HG03442 (cell line): Measurements from ENCODE around the gene ANKRD2.
"Not testable (repeated sequence)": the region's sequence is repeated elsewhere in the genome, so short reads cannot be mapped to it uniquely, and the experiment has no call there.

Experiments
- ATAC-seq: cut with Tn5 transposase; IDR thresholded peaks from one replicate; pipeline ENCODE4 v1.9.1; 2021; ENCODE audit warnings: mild to moderate bottlenecking, moderate library complexity; ENCODE audit not compliant: unreplicated experiment

Gene ANKRD2

DNA sequence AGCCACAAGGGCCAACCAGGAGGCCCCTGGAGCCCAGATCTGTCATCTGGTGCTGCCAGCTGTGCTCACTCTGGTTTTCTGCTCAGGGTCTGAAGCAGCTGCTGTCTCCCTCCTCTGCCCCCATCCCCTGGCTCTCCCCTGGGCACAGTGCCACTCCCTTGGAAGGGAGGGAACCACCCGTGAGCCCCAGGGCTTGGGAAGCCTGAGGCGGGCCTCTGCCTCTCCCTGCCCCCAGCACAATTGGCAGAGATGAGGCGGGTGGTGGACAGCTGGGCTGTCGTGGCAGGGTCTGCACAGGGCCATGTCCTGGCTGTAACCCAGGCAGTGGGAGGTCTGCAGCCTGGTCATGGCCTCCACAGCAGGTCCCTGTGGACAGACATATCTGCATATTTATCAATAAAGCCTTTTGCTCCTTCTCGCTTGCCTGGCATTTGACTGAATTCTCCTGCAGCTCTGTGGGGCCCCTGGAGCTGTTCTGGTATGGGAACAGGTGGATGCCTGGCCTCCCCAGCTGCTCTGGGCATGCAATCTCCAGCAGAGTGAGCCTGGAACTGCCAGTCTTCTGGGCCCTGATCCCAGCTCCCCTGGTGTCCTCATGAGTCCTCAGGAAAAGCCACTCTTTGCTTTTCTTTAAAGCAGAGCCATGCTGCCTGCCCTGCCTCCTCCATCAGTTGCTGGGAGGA is 1.6 kb upstream of the ANKRD2 start:
- ATAC-seq, result no peak

DNA sequence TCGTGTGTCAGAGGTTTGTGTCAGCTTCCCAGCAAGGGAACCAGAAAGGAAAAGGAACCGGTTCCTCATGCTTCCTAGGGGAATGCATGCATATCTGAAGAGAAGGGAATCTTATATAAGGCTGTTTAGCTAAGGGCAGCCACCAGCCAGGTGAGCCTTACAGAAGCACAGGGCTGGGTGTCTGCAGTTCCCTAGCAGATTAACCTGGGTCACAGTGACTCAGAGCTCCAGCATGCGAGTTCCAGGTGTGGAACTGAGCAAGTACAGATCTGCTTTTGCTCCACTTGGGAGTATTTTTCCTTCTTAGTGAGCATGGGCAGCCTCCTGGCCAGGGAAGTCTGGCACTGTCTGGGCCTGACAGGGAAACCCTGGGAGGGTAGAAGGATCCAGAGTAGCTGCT is 957 bp upstream of the ANKRD2 start:
- no peak for ATAC-seq

DNA sequence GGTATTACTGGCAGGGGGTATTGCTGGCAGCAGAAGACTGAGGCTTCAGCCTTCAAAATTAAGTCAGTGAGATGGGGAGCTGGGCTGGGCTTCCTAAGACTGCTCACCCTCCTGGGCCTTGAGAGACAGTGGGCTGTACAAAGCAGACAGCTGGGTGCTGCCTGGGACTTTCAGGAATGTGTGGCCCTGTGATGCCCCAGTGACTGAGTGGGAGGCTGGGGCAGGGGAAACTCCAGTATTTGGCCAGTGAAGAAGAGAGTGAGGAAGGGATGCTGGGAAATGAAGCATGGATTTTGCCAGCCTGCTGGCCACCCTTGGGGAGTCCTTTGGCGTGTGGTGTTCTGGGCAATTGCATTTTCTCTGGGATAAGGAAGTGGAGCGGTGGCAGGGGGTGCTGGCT is 442 bp downstream of the ANKRD2 start:
- no peak for ATAC-seq

DNA sequence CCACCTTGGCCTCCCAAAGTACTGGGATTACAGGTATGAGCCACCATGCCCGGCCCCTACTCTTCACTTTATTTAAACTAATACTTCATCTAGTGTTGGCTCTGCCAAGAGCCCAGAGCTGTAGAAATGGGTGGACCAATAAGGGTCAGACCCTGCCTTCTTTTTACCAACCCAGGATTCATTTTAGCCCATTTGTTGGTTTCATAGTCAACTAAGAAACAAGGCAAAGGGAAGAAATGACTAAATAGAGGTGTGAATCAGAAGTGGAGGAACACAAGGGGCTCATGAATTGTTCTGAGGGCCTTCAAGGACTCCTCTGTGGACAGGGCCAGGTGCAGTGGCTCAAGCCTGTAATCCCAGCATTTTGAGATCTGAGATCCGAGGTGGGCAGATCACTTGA is 1.1 kb downstream of the ANKRD2 start:
- no peak for ATAC-seq

DNA sequence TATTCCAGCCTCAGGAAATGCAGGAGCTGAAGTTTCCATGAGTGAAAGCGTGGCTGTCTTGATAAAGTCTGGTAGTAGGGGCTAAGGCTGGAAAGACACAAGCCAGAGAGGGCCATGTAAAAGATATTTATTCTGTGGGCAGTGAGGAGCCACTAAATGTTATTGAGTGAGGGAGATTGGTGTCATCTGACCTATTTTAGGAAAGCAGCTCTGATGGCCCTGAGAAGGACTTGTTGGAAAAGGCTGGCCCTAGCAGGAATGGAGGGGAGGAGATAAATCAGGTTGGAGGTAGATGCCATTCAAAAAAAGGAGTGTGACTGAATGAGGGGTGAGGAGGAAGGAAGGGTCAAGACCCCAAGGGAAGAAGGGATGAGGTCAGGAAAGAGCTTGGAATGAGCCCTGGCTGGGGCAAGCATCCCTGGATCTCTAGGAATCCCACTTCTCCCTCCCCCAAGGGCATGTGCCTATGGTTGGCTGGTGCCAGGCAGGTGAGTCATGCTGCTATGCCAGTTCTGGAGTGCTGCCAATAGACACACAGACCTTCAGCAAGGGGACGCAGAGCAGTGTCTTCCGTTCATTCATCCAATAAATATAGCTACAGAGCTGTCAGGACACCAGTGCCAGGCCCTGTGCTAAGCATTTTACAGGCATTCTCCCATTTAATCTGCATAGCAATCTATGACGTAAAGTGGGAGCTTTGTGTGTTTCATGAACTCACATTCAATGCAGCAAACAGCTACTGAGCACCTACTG is 2.0 kb downstream of the ANKRD2 start:
- no peak for ATAC-seq

DNA sequence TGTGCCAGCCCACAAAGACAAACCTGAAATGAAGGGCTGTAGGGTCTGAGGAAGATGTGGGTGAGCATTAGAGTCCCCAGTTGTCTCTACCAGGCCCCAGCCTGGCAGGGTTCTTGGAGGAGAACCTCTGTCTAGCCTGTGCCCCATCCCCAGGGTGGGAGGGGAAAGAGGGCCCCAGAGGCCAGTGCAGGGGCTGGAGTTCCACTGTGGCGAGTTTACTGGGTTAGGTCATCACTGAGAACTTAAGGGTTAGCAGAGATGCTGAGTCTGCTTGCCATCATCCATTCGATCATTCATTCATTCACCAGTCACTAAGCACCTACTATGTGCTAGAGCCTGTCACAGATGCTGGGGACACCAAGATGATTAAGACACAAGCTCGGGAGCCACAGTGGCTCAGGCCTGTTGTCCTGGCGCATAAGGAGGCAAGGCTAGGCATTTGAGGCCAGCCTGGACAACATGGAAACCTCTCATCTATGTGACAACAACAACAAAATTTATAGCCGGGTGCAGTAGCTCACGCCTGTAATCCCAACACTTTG is 2.6 kb downstream of the ANKRD2 start:
- ATAC-seq, result no peak

DNA sequence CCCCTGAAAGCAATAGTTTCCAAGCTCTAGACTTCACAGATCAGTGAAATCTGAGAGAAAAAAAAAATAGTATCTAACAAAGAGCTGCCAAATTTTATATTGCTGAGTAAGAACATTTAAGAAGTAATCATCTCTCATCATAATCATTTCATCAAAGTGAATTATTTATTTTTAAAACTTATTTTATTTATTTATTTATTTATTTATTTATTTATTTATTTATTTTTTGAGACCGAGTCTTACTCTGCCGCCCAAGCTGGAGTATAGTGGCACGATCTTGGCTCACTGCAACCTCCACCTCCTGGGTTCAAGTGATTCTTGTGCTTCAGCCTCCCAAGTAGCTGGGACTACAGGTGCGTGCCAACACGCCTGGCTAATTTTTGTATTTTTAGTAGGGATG is 3.9 kb downstream of the ANKRD2 start:
- not testable (repeated sequence) for ATAC-seq

DNA sequence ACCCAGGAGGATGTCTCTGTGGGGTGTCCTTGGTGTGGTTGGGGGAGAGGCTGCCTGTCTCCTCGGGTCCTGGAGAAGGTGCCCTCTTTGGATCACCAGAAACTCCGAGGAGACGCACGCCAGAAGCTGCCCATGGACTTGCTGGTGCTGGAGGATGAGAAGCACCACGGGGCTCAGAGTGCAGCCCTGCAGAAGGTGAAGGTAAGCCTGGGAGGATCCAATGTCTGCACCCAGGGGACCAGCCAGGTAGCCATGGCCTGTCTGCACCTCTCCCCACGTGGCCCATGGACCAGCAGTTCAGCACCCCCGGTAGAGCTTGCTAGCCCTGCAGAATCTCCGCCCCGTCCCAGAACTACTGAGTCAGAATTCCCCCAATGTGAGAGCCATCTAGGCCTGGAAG is 5.1 kb downstream of the ANKRD2 start:
- ATAC-seq, result no peak

DNA sequence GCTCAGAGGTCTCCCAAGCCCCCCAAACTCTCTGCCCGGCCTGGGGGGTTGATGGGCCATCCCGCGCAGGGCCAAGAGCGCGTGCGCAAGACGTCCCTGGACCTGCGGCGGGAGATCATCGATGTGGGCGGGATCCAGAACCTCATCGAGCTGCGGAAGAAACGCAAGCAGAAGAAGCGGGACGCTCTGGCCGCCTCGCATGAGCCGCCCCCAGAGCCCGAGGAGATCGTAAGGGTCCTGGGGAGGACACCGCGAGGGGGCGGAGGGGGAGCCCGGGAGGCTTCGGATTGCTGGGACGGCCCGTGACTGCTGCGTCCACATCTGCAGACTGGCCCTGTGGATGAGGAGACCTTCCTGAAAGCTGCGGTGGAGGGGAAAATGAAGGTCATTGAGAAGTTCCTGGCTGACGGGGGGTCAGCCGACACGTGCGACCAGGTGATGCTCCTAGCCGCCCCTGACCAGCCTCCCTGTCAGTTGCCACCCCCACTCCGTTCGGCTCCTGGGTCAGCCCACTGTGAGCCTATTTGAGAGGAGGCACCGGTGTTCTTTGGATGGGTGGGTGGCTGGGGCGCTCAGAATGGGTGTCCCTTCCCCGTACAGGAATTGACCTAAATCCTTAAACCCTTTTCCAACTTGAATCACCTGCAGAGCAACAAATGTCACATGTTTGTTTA is 5.7 kb downstream of the ANKRD2 start:
- no peak for ATAC-seq

DNA sequence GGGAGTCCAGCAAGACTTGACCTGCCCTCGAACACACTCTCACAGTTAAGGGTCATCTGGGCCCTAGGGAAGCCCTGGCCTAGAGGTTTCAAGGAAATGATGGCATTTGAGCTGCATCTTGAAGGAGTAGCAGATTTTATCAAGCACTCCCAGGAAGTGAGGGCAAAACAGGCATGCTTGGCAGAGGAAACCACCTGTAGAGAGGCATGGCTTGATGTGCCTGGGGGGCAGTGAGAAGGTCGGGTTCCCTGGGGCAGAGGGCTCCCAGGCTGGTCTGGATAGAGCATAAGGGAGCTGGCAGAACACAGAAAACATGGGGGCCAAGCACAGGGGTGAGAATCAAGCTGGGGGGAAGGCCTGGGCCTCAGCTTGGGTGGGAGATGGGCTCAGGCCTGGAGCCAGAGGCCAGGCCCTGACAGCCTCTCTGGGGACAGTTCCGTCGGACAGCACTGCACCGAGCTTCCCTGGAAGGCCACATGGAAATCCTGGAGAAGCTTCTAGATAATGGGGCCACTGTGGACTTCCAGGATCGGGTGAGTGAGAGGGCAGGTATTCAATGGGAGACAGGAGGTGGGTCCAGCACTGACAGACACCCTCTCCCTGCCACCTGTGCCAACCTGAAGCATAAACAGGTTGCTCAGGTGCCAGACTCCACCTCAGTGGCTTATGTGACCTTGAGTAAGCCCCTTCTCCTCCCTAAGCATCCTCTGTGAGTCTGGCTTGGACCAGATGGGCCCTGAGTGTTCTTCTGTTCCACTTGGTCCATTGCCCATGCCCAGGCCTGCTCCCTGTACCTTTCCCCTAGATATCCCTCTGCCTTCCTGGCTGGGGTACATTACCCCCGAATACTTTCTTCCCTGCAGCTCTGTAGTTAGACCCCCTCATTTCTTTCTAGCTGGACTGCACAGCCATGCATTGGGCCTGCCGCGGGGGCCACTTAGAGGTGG is 8.1 kb downstream of the ANKRD2 start:
- ATAC-seq, result no peak

DNA sequence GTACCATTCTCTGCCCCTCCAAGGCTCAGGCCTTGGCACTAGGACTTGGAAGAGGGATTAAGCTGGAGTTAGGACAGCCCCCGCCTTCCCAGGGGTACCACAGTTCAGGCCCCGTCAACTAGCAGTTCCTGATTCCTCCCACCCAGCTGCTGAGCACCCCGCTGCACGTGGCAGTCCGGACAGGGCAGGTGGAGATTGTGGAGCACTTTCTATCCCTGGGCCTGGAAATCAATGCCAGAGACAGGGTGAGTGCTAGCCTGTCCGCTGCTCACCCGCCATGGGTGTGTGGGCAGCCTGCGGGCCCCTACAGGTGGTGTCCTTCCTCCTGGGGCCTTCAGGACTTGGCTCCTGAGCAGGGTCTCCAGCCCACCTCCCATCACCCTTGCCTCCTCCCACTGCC is 9.6 kb downstream of the ANKRD2 start:
- ATAC-seq, result no peak

DNA sequence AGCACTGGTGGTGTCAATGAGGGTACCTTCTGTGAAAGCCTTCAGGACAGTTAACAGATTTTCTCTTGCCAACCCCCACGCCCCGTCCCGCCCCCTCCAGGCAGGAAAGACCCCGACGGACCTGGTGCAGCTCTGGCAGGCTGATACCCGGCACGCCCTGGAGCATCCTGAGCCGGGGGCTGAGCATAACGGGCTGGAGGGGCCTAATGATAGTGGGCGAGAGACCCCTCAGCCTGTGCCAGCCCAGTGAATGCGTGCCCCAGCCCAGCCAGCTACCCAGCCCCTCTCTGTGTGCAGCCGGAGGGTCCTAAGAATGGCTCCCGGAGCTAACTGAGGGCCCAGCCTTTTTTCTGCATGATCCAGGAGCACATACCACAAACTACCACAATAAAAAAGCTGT is 10.9 kb downstream of the ANKRD2 start:
- no peak for ATAC-seq

DNA sequence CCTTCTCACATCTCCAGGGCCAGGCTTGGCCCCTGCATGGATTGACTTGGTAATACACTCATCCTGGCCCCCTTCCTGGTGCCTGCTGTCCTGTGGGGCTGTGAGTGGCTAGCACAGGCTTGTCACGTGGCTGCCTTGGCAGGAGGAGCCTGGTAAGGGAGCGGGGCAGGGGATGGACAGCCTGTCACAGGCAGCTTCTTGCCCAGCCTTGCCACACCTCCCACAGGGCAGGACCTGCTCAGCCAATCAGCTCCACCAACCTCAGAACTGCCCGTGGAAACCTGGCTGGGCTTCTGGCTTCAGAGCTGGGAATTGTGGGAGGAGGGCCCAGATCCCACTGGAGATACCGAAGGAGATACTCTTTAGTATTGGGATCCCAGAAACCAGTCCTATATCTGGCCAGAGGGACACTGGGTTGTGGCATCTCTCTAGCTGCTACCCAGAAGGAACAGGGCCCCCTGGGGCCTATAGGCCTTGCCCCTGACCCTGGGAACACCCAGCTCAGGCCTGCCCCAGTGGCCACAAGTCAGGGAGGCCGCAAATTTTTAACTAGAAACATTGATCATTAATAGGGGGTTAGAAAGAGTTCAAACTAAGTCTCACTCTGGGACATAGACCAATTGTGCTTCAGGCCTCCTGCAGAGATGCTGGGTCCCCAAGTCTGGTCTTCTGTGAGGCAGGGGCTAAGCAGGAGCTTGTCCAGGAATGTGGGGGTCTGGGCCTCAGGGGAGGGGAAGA is 11.7 kb downstream of the ANKRD2 start, which contains the start of gene HOGA1:
Gene HOGA1, plus strand, starts transcription at position 330 of the 738 bp plus-strand sequence. Its CDS starts 315 bp downstream, at position 645.
- no peak for ATAC-seq

DNA sequence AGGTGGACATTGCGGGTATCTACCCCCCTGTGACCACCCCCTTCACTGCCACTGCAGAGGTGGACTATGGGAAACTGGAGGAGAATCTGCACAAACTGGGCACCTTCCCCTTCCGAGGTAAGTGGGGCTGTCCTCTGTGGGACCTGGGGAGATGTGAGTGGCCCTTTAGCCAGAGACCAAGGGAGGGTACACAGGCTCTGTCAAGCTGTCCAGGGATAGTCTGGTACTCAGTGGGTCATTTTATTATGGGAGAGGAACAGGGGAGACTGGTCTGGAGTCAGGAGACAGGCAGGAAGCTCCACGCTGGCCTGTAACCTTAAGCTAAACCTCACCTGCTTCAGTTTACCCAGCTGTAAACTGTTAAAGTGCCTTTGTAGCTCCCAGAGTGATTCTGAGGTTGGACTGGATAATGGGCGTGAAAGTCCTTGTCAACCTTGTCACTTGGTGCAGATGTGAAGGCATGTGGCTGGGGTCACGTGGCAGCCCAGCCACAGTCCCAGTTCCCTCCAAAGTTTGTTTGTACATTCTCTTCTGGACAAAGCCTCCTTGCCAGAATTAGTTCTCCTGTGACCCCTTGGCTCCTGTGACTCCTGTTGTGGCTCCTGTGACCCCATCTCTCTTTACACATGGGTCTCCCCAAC is 12.3 kb downstream of the ANKRD2 start:
- no peak for ATAC-seq

DNA sequence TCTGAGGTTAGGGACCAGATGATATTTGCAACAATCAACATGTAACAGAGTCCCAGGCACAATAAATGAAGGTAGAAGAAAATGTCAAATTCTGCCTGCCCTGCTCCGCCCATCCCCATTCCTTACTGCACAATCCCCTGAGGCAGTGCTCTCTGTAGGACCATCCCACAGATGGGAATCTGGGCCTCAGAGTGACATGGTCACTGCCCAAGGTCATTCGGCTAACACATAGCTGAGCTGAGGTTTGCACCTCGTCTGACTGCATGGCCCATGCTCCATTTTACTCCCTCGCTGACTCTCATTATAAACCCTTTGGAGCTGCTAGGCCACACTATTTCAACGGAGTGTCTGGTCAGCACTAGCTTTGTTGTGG is 12.8 kb downstream of the ANKRD2 start:
- no peak for ATAC-seq

DNA sequence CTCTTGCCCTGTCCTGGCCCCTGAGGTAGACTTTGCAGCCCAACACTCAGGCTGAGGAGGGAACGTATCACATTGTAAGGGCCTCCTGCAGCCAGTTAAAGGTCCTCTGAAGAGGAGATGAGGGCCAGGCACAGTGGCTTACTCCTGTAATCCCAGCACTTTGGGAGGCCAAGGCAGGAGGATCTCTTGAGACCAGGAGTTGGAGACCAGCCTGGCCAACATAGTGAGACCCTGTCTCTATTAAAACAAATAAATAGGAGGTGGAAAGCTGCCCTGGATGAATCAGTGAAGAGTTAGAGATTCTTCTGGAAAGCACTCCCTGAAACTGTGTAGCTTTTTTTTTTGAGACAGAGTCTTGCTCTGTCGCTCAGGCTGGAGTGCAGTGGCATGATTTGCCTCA is 14.6 kb downstream of the ANKRD2 start:
- ATAC-seq, result no peak

DNA sequence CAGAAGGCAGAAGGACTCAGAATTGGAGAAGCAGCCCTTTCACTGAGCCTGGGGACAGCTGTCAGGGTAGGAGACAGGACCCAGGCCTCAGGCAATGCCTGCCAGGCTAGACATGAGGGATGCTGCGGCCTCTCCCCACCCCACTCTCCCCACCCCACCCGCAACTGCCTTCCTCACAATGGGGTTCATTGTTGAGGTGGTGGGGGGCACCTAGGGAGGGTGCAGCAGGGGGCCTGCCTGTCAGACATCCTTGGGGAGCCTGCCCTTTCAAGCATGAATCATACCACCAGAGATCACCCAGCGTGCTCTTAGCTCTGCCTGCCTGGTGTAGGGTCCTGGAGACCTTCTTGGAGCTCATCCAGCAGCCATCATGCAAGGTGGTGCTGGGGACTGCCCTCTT is 16.9 kb downstream of the ANKRD2 start, which contains the start of gene C10orf62:
Gene C10orf62, plus strand, starts transcription at position 243 of the 400 bp plus-strand sequence. CDS start 177 bp downstream, outside the sequence.
- ATAC-seq, result no peak

DNA sequence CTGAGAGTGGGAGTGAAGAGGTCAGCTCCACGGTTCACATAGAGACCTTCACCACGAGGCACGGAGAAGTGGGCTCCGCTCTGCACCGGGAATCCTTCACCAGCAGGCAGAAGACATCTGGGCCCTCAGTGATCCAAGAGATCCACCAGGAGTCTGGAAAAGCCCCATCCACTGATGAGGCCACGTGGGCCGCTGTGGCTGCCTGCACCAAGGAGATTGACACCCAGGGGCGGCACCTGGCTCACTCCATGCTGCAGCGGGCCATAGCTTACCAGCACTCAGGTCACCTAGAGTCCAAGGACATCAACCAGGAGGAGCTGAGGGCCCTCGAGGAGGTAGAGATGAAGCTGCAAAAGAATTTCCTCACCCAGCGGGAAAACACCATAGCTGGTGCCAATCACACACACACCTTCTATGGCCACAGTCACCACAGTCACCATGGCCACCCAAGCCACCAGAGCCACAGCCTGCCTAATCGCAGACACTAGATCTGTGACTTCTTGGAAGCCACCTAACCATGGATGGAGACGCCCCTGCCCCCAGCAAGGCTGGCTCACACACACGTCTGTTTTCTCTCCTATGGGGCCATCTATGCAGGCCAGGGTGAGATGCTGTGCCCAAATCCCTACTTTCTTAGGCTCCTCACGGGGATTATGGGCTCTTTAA is 17.6 kb downstream of the ANKRD2 start:
- no peak for ATAC-seq
